Activated CD4-positive, alpha-beta memory T cell treated with anti-CD3 and anti-CD28 coated beads for 36 hours (primary cell): ENCODE results near the gene FSCN2. TPM values are rescaled to one million over a fixed set of nuclear protein-coding genes. Genes with fewer than 3 reads are reported as not detected.
A peak's percentile ranks its signal among the peaks of the same experiment; 100 is the strongest.

Experiments used
- CTCF ChIA-PET: fragments of 350-600 bp; sonication (Branson Sonifier 250); formaldehyde crosslinking; loops from one replicate; lab custom pipeline; 2021; ENCODE audit warnings: antibody characterized with exemption, inconsistent platforms; lab: Charles Lee
- POLR2A ChIA-PET: fragments of 350-600 bp; sonication (Branson Sonifier 250); formaldehyde crosslinking; loops from one replicate; lab custom pipeline; 2021; ENCODE audit warnings: antibody characterized with exemption; lab: Charles Lee
- DNase-seq: peaks from one replicate; pipeline ENCODE4 v3.0.0-alpha.2; 2020
- H3K27ac Mint-ChIP-seq: one replicate; pipeline ENCODE4 v1.8.0; 2021; ENCODE audit warnings: mixed read lengths
- H3K27me3 Mint-ChIP-seq: one replicate; pipeline ENCODE4 v1.8.0; 2021; ENCODE audit warnings: mixed read lengths
- H3K36me3 Mint-ChIP-seq: one replicate; pipeline ENCODE4 v1.8.0; 2021; ENCODE audit warnings: mixed read lengths
- H3K4me1 Mint-ChIP-seq: one replicate; pipeline ENCODE4 v1.8.0; 2021; ENCODE audit warnings: low read depth, mixed read lengths
- H3K4me3 Mint-ChIP-seq: one replicate; pipeline ENCODE4 v1.8.0; 2021; ENCODE audit warnings: mild to moderate bottlenecking, mixed read lengths
- H3K9me3 Mint-ChIP-seq: one replicate; pipeline ENCODE4 v1.8.0; 2021; ENCODE audit warnings: mixed read lengths
- intact Hi-C: fragments of 100-400 bp; cut with micrococcal nuclease; formaldehyde crosslinking; loops from one replicate; pipeline ENCODE4 v1.15.1; 2023
- total RNA-seq, 2 experiments: library from RNA; stranded (reverse); gene quantifications; one replicate each; pipeline ENCODE4 v1.2.3, GENCODE V29; 2021

Gene FSCN2
- total RNA-seq, 2 experiments from 2014 or later: 0.33 to 0.46 TPM

DNA sequence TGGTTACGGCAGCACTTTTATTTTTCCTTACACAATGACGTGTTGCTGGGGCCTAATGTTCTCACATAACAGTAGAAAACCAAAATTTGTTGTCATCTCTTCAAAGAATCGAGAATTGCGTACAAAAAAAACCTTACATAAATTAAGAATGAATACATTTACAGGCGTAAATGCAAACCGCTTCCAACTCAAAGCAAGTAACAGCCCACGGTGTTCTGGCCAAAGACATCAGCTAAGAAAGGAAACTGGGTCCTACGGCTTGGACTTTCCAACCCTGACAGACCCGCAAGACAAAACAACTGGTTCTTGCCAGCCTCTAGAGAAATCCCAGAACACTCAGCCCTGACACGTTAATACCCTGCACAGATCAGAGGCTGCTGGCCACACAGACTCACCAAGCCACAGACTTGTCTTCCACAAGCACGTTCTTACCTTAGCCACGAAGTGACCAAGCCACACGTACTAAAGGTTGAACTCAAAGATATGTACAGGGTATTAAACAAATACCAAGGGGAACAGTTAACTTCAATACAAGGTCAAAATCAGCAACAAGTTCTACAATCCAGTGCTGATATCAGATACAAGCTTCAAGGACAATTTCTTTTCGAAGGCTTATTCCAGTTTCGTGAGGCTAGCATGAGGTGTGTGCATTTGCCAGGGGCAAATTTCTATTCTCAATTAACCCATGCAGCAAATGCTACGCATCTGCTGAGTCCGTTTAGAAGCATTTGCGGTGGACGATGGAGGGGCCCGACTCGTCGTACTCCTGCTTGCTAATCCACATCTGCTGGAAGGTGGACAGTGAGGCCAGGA is 18.0 kb upstream of the FSCN2 start:
- intact Hi-C loops: no loop called here
- POLR2A ChIA-PET: interaction anchor here (1.1 to 1.2 kb wide), 2 partner anchors 21 to 42 kb away, joined by 3 to 5 read pairs; partner anchors contain the start of gene FAAP100
- peak; percentile 29 for DNase-seq
- CTCF ChIA-PET: interaction anchor here (1.7 kb wide), 1 partner anchor 25 kb away, joined by 4 read pairs; no protein-coding TSS in a partner anchor
- no peaks in the 10 kb centered on the region for H3K27me3 Mint-ChIP-seq
- H3K36me3 Mint-ChIP-seq: peaks cover 41% of the 10 kb centered on the region
- peak overlapping the region; percentile 89 for H3K4me3 Mint-ChIP-seq
- no peaks in the 10 kb centered on the region for H3K9me3 Mint-ChIP-seq
- peak overlapping the region; percentile 86 for H3K27ac Mint-ChIP-seq
- peaks cover 19% of the 10 kb centered on the region for H3K4me1 Mint-ChIP-seq

DNA sequence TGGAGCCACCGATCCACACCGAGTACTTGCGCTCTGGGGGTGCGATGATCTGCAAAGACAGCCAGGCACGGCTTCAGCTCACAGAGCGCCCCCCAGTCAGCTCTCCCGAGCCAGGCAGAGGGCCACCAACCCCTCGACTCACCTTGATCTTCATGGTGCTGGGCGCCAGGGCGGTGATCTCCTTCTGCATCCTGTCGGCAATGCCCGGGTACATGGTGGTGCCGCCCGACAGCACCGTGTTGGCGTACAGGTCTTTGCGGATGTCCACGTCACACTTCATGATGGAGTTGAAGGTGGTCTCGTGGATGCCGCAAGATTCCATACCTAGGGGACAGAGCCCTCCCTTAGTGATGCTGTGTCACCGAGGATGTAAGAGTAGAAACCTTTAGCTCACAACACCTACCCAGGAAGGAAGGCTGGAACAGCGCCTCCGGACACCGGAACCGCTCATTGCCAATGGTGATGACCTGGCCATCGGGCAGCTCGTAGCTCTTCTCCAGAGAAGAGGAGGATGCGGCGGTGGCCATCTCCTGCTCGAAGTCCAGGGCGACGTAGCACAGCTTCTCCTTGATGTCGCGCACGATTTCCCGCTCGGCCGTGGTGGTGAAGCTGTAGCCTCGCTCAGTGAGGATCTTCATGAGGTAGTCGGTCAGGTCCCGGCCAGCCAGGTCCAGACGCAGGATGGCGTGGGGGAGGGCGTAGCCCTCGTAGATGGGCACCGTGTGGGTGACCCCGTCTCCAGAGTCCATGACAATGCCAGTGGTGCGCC is 17.2 kb upstream of the FSCN2 start:
- peak overlapping the region; percentile 89 for H3K4me3 Mint-ChIP-seq
- ChIA-PET CTCF (interaction anchor here (1.0 to 1.7 kb wide), 3 partner anchors 26 to 219 kb away, joined by 3 to 4 read pairs (median 3); no protein-coding TSS in a partner anchor), POLR2A (interaction anchor here (0.8 to 1.2 kb wide), 5 partner anchors 22 to 154 kb away, joined by 3 to 5 read pairs (median 3); partner anchors contain the start of gene FAAP100)
- H3K27ac Mint-ChIP-seq: peak overlapping the region; percentile 86
- peaks cover 41% of the 10 kb centered on the region for H3K36me3 Mint-ChIP-seq
- DNase-seq: peak; percentile 60
- H3K9me3 Mint-ChIP-seq: no peaks in the 10 kb centered on the region
- H3K4me1 Mint-ChIP-seq: peaks cover 23% of the 10 kb centered on the region
- intact Hi-C loops: no loop called here
- no peaks in the 10 kb centered on the region for H3K27me3 Mint-ChIP-seq

DNA sequence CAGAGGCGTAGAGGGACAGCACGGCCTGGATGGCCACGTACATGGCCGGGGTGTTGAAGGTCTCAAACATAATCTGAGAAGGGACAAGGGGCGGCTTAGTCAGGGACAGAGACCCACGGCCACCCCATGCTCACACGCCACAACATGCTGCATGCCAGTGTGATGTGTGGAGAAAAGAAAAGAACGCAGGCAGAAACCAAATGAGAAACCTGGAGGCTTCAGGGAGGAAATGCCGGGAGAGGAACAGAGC is 16.7 kb upstream of the FSCN2 start:
- DNase-seq: no peak
- Mint-ChIP-seq H3K9me3 (no peaks in the 10 kb centered on the region), H3K4me1 (peaks cover 28% of the 10 kb centered on the region), H3K4me3 (peak overlapping the region; percentile 89), H3K27me3 (no peaks in the 10 kb centered on the region), H3K27ac (peak overlapping the region; percentile 86), H3K36me3 (peaks cover 41% of the 10 kb centered on the region)
- intact Hi-C loops: no loop called here
- POLR2A ChIA-PET: interaction anchor here (0.8 to 1.2 kb wide), 4 partner anchors 27 to 154 kb away, joined by 3 to 4 read pairs (median 3); partner anchors contain the start of gene FAAP100
- CTCF ChIA-PET: interaction anchor here (1.0 to 1.7 kb wide), 3 partner anchors 27 to 219 kb away, joined by 3 to 4 read pairs (median 3); no protein-coding TSS in a partner anchor

DNA sequence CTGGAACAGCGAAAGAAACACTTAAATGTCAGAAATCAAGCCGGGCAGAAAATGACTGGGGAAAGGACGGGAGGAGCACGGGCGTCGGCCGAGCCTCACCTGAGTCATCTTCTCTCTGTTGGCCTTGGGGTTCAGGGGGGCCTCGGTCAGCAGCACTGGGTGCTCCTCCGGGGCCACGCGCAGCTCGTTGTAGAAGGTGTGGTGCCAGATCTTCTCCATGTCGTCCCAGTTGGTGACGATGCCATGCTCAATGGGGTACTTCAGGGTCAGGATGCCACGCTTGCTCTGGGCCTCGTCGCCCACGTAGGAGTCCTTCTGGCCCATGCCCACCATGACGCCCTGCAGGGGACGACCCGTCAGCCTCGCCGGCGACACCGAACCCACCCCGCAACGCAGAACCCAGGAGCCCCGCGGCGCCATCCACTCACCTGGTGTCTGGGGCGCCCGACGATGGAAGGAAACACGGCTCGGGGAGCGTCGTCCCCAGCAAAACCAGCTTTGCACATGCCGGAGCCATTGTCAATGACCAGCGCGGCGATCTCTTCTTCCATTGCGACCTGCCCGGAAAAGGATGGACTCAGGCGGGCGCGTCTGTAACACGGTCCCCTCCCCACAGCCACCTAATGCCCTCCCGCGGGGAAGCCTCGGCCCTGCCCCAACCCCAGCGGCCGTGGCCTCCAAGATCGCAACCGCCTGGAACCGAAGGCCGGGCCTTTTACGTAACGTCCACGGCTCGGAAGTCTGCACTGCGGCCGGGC is 16.2 kb upstream of the FSCN2 start:
- Mint-ChIP-seq H3K36me3 (peaks cover 41% of the 10 kb centered on the region), H3K4me3 (peak overlapping the region; percentile 89), H3K27ac (peak overlapping the region; percentile 86), H3K9me3 (no peaks in the 10 kb centered on the region), H3K27me3 (no peaks in the 10 kb centered on the region), H3K4me1 (peaks cover 32% of the 10 kb centered on the region)
- ChIA-PET CTCF (interaction anchor here (1.0 to 1.7 kb wide), 3 partner anchors 27 to 220 kb away, joined by 3 to 4 read pairs (median 3); no protein-coding TSS in a partner anchor), POLR2A (interaction anchor here (1.1 to 1.5 kb wide), 4 partner anchors 24 to 153 kb away, joined by 3 to 4 read pairs (median 4); partner anchors contain the start of gene FAAP100)
- intact Hi-C loops: loop anchor here (2.0 kb wide), 2 partner anchors 41 to 89 kb away; partner anchors contain the start of gene FAAP100
- DNase-seq: peak; percentile 42

DNA sequence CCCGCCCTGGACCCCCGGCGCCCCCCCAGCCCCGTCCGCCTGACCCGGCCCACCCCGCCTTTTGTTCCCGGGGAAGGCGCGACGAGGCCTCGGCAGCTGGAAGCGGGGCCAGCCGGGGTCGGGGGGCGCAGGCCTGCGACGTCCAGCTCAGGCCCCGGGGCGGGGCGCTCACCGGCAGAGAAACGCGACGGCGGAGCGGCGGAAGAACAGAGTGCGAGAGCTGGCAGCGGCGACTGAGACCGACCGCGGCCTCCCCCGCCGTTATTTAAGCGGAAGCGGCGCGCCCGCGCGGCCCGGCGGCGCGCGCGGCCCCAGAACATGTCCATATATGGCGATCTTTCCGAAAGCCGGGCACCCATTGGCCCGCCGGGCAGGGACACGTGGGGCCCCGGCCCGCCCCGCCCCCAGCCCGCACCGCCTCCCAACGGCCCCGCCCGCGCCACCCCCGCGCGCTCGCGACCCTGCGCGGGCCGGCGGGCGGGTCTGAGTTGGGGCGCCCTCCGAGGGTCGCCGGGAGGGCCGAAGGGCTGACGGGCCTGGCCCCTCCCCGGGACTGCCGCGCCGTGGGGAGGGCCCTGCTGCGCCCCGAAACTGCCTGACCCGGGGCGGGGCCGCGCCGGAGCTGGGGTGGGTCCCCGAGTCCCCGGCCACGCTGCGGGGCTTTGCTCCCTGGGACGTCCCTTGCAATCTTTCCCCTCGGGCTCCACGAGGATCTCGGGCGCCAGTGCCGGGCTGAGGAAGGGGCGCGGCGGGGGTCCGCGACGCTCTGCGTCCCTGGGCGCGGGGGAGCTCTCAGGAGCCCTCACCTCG is 15.4 kb upstream of the FSCN2 start, which contains the start of gene ACTG1:
ACTG1 (minus strand) TSS at position 238 of the 810 bp plus-strand sequence. CDS start 445 bp downstream, outside the sequence.
- H3K9me3 Mint-ChIP-seq: no peaks in the 10 kb centered on the region
- CTCF ChIA-PET: interaction anchor here (0.6 to 1.3 kb wide), 3 partner anchors 28 to 1404 kb away, joined by 3 to 4 read pairs (median 4); partner anchors contain the start of gene FAAP100
- H3K4me1 Mint-ChIP-seq: peaks cover 30% of the 10 kb centered on the region
- H3K36me3 Mint-ChIP-seq: peaks cover 39% of the 10 kb centered on the region
- peak; percentile 93 for DNase-seq
- H3K4me3 Mint-ChIP-seq: peak within 1 kb of the TSS; percentile 89
- POLR2A ChIA-PET: interaction anchor here (0.8 to 1.5 kb wide), 4 partner anchors 24 to 171 kb away, joined by 3 to 4 read pairs (median 3); partner anchors contain the start of genes ARL16, FAAP100 and HGS
- peak within 1 kb of the TSS; percentile 92 for H3K27ac Mint-ChIP-seq
- intact Hi-C loops: loop anchor here (1.0 to 2.0 kb wide), 3 partner anchors 40 to 117 kb away; partner anchors contain the start of genes BAHCC1 and FAAP100
- no peaks in the 10 kb centered on the region for H3K27me3 Mint-ChIP-seq

DNA sequence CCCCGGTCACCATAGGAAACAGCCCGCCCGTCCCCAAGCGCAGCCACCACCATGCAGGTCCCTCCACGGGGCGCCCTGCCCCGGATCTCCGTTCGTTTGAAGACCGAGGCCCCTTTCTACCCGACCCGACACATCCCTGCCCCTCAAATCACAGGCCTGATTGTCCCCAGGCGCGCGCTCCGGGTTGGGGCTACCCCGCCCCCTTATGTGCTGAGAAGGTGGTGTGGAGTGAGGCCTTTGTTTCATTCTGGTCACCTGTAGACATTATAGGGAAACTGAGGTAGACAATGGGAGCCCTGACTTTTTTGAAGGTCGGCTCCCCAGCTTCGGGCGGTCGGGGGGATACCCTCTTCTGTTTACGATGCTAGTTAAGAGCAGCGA is 14.8 kb upstream of the FSCN2 start:
- ChIA-PET CTCF (interaction anchor here (0.6 to 1.3 kb wide), 3 partner anchors 29 to 1404 kb away, joined by 3 to 4 read pairs (median 4); partner anchors contain the start of gene FAAP100), POLR2A (interaction anchor here (0.8 to 1.5 kb wide), 4 partner anchors 23 to 170 kb away, joined by 3 to 5 read pairs (median 4); partner anchors contain the start of genes ARL16 and HGS)
- H3K36me3 Mint-ChIP-seq: peaks cover 39% of the 10 kb centered on the region
- H3K27me3 Mint-ChIP-seq: no peaks in the 10 kb centered on the region
- peak; percentile 82 for DNase-seq
- peak overlapping the region; percentile 92 for H3K27ac Mint-ChIP-seq
- H3K9me3 Mint-ChIP-seq: no peaks in the 10 kb centered on the region
- H3K4me3 Mint-ChIP-seq: peak overlapping the region; percentile 82
- intact Hi-C loops: loop anchor here (1.0 to 2.0 kb wide), 3 partner anchors 39 to 118 kb away; partner anchors contain the start of genes BAHCC1 and FAAP100
- peaks cover 33% of the 10 kb centered on the region for H3K4me1 Mint-ChIP-seq

DNA sequence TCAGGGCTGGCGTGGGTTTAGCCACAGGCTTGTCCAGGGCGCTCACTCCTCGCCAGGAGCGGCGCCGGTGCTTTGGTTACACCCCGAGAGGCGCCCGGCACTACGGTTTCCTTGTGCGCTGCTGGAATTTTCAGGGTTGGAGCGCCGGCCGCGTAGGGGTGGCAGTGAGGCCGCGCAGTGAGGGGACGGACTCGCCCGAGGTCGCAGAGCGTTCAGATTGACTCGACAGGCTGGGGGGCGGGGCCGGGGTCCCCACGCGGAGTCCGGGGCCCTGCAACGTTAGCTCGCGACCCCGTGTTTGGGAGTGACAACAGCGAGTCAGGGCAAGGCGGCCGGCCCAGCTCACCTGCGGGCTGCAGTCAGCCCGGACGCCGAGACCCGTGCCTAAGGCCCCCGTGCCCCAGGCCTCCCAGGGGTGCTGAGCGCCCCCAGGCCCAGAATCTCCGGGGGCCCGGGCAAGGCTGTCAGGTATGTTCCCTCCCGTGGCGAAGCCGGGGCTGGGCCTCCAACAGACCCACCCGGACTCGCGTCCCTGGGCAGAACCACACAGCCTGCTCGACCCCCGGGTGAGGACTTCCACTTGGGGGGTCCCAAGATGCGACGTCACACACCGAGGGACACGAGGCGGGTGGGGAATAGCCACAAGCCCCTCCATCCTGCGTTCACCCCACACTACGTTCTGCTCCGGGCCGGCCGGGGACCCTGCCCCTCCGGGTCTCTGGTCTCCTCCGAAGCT is 14.3 kb upstream of the FSCN2 start:
- H3K4me3 Mint-ChIP-seq: peak overlapping the region; percentile 82
- H3K27me3 Mint-ChIP-seq: no peaks in the 10 kb centered on the region
- peak overlapping the region; percentile 92 for H3K27ac Mint-ChIP-seq
- intact Hi-C loops: loop anchor here (1.0 to 2.0 kb wide), 4 partner anchors 39 to 347 kb away; partner anchors contain the start of genes BAHCC1, FAAP100 and P4HB
- peaks cover 34% of the 10 kb centered on the region for H3K36me3 Mint-ChIP-seq
- ChIA-PET POLR2A (interaction anchor here (1.2 kb wide), 2 partner anchors 29 to 169 kb away, joined by 3 to 5 read pairs; partner anchors contain the start of genes ARL16 and HGS), CTCF (interaction anchor here (1.3 kb wide), 1 partner anchor 39 kb away, joined by 4 read pairs; the partner anchor contains the start of gene FAAP100)
- peaks cover 29% of the 10 kb centered on the region for H3K4me1 Mint-ChIP-seq
- H3K9me3 Mint-ChIP-seq: no peaks in the 10 kb centered on the region
- DNase-seq: peak; percentile 65

DNA sequence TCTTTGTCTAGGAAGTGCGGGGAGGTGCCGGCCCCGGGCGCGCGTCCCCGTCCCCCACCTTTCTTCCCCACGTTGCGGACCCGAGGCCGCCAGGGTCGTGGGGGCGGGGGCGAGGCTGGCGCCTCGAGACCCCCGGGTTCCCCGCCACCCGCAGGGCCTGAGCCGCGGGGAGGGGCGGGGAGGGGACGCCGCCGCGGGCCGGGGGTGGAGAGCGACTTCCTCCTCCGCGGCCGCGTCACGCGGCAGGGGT is 13.8 kb upstream of the FSCN2 start:
- peaks cover 24% of the 10 kb centered on the region for H3K4me1 Mint-ChIP-seq

DNA sequence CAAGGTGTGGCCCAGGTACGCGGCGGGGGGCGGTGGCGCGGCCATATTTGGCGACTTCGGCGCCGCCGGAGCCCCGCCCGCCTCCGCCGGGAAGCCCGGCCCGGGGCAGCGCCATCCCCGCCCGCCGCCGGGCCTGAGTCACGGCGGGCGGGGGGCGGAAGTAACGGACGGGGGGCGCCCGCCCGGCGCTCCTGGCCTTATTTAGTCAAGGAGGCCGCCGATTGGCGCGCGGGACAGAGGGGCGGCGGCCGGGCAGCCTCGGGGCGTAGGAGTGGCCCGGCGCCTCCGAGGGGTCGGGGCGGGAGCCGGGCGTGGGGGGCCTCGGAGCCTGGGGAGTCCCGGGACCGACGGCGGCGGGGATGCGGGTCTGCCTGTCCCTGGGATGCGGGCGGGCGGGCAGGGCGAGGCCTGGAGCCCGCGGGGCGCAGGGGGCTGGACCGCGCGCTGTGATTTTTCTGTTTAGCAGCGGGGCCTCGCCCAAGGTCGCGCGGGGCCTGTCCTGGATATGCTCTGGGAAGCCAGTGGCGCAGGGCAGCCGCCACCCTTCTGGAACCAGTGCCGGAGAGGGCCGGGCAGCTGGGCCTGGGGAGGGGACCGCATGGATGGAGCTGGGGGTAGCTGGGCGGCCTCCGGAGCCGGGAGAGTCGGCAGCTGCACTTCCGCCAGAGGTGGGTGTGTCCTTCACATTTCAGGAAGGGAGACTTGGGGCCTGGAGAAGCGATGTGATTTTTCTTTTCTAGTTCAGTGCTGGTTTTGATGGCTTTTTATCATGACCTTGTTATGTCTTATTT is 13.2 kb upstream of the FSCN2 start:
- no peaks in the 10 kb centered on the region for H3K9me3 Mint-ChIP-seq
- peak; percentile 80 for DNase-seq
- no peaks in the 10 kb centered on the region for H3K27me3 Mint-ChIP-seq
- H3K4me1 Mint-ChIP-seq: peaks cover 20% of the 10 kb centered on the region
- peak overlapping the region; percentile 88 for H3K27ac Mint-ChIP-seq
- intact Hi-C loops: loop anchor here (2.0 kb wide), 1 partner anchor 346 kb away; the partner anchor contains the start of gene P4HB
- peaks cover 24% of the 10 kb centered on the region for H3K36me3 Mint-ChIP-seq
- peak overlapping the region; percentile 92 for H3K4me3 Mint-ChIP-seq
- ChIA-PET CTCF (interaction anchor here (1.0 kb wide), 1 partner anchor 262 kb away, joined by 3 read pairs; no protein-coding TSS in a partner anchor), POLR2A (interaction anchor here (1.2 to 1.8 kb wide), 2 partner anchors 30 to 37 kb away, joined by 5 to 14 read pairs; partner anchors contain the start of gene FAAP100)

More for the DNA sequence above, 13.8 kb upstream of the FSCN2 start:
- H3K4me3 Mint-ChIP-seq: peak overlapping the region; percentile 82
- no peaks in the 10 kb centered on the region for H3K27me3 Mint-ChIP-seq
- POLR2A ChIA-PET: interaction anchor here (1.2 kb wide), 1 partner anchor 30 kb away, joined by 5 read pairs; no protein-coding TSS in a partner anchor
- peaks cover 29% of the 10 kb centered on the region for H3K36me3 Mint-ChIP-seq
- intact Hi-C loops: loop anchor here (2.0 kb wide), 1 partner anchor 346 kb away; the partner anchor contains the start of gene P4HB
- no peaks in the 10 kb centered on the region for H3K9me3 Mint-ChIP-seq
- DNase-seq: no peak
- CTCF ChIA-PET: interaction anchor here (1.3 kb wide), 1 partner anchor 38 kb away, joined by 4 read pairs; the partner anchor contains the start of gene FAAP100
- H3K27ac Mint-ChIP-seq: peak overlapping the region; percentile 83
